ENCODE data around the gene CNPY1.

DNA sequence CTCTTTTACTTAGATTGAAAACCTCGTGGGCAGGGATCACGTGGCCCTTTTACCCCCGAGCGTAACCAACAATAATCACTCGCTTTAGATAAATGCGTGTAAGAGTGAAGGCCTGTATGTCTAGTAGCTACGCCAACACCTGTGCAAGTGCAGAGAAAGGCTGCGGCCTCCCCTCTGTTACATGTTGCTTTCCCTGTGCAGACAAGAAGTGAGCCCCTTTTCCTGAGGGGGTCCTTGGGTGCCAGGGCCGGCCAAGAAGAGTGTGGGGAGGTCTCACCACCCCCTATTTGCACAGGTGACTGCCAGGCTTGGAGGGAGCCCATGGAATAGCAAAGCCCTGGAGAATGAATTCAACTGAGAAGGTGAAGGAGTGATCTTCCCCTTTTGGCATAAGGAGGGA, 35.6 kb upstream of the CNPY1 start:
- TF ChIP-seq, protein P1, sequence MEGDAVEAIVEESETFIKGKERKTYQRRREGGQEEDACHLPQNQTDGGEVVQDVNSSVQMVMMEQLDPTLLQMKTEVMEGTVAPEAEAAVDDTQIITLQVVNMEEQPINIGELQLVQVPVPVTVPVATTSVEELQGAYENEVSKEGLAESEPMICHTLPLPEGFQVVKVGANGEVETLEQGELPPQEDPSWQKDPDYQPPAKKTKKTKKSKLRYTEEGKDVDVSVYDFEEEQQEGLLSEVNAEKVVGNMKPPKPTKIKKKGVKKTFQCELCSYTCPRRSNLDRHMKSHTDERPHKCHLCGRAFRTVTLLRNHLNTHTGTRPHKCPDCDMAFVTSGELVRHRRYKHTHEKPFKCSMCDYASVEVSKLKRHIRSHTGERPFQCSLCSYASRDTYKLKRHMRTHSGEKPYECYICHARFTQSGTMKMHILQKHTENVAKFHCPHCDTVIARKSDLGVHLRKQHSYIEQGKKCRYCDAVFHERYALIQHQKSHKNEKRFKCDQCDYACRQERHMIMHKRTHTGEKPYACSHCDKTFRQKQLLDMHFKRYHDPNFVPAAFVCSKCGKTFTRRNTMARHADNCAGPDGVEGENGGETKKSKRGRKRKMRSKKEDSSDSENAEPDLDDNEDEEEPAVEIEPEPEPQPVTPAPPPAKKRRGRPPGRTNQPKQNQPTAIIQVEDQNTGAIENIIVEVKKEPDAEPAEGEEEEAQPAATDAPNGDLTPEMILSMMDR (IDR thresholded peaks at IDR 0.05): no peak
- TF ChIP-seq POLR2A (IDR thresholded peaks at IDR 0.05): no peak
